HEK293 (cell line): ENCODE data around the gene LGALS1.

Experiments used
- BCL11B ChIP-seq: fragments of 450-650 bp; formaldehyde crosslinking; IDR thresholded peaks from 2 replicates; pipeline ENCODE4 v1.5.1; 2016; ENCODE audit warnings: low read depth, missing biosample characterization, missing genetic modification characterization
- EGR2 ChIP-seq: fragments of 450-650 bp; formaldehyde crosslinking; IDR thresholded peaks from 2 replicates; pipeline ENCODE4 v1.5.1; 2016; ENCODE audit warnings: low read depth, missing biosample characterization, missing genetic modification characterization
- HOXA7 ChIP-seq: sonication (generic); formaldehyde crosslinking; IDR thresholded peaks from 2 replicates; pipeline ENCODE4 v1.8.1; 2022; ENCODE audit warnings: missing genetic modification reagents, borderline replicate concordance
- IKZF3 ChIP-seq: fragments of 450-650 bp; IDR thresholded peaks from 2 replicates; pipeline ENCODE4 v1.5.0; 2018; ENCODE audit warnings: missing biosample characterization, mild to moderate bottlenecking, missing genetic modification characterization, moderate library complexity
- INSM2 ChIP-seq: fragments of 450-650 bp; formaldehyde crosslinking; IDR thresholded peaks from 2 replicates; pipeline ENCODE4 v1.5.1; 2016; ENCODE audit warnings: missing biosample characterization, missing genetic modification characterization
- KLF10 ChIP-seq: fragments of 450-650 bp; IDR thresholded peaks from 2 replicates; pipeline ENCODE4 v1.5.1; 2018; ENCODE audit warnings: missing biosample characterization, mild to moderate bottlenecking, missing genetic modification characterization
- KLF7 ChIP-seq: fragments of 450-650 bp; formaldehyde crosslinking; IDR thresholded peaks from 2 replicates; pipeline ENCODE4 v1.5.1; 2016; ENCODE audit warnings: missing biosample characterization, missing genetic modification characterization, borderline replicate concordance
- KLF8 ChIP-seq: fragments of 450-650 bp; formaldehyde crosslinking; IDR thresholded peaks from 2 replicates; pipeline ENCODE4 v1.5.1; 2016; ENCODE audit warnings: missing biosample characterization, missing genetic modification characterization
- ZBTB10 ChIP-seq: fragments of 450-650 bp; formaldehyde crosslinking; IDR thresholded peaks from 2 replicates; pipeline ENCODE4 v1.5.1; 2016; ENCODE audit warnings: missing biosample characterization, missing genetic modification characterization
- ZBTB17 ChIP-seq: fragments of 450-650 bp; formaldehyde crosslinking; IDR thresholded peaks from 2 replicates; pipeline ENCODE4 v1.5.1; 2016; ENCODE audit warnings: missing biosample characterization, missing genetic modification characterization
- ZBTB20 ChIP-seq: fragments of 450-650 bp; formaldehyde crosslinking; IDR thresholded peaks from 2 replicates; pipeline ENCODE4 v1.5.1; 2016; ENCODE audit warnings: missing biosample characterization, missing genetic modification characterization
- ZBTB6 ChIP-seq: fragments of 450-650 bp; formaldehyde crosslinking; IDR thresholded peaks from 2 replicates; pipeline ENCODE4 v1.5.1; 2017; ENCODE audit warnings: missing biosample characterization, missing genetic modification characterization
- ZBTB8A ChIP-seq: fragments of 450-650 bp; formaldehyde crosslinking; IDR thresholded peaks from 2 replicates; pipeline ENCODE4 v1.5.1; 2016; ENCODE audit warnings: missing biosample characterization, missing genetic modification characterization
- ZNF112 ChIP-seq: fragments of 450-650 bp; formaldehyde crosslinking; IDR thresholded peaks from 2 replicates; pipeline ENCODE4 v1.5.0; 2017; ENCODE audit warnings: missing biosample characterization, missing genetic modification characterization
- ZNF239 ChIP-seq: fragments of 450-650 bp; formaldehyde crosslinking; IDR thresholded peaks from 2 replicates; pipeline ENCODE4 v1.5.1; 2016; ENCODE audit warnings: missing biosample characterization, missing genetic modification characterization
- ZNF24 ChIP-seq: fragments of 450-650 bp; formaldehyde crosslinking; IDR thresholded peaks from 2 replicates; pipeline ENCODE4 v1.5.1; 2016; ENCODE audit warnings: missing biosample characterization, missing genetic modification characterization
- ZNF26 ChIP-seq: fragments of 450-650 bp; formaldehyde crosslinking; IDR thresholded peaks from 2 replicates; pipeline ENCODE4 v1.5.1; 2016; ENCODE audit warnings: missing biosample characterization, missing genetic modification characterization
- ZNF274 ChIP-seq, 2 experiments: fragments of 200-500 bp in 1 of 2; fragments of 450-650 bp in 1 of 2; sonication (Bioruptor generic) in 1 of 2; formaldehyde crosslinking in 1 of 2; IDR thresholded peaks; 2 replicates each; pipeline versions ENCODE4 v1.5.1 to v1.6.1; 2014 to 2016; ENCODE audit warnings: borderline replicate concordance in 1 of 2, inconsistent platforms in 1 of 2, low read length in 1 of 2, missing biosample characterization in 1 of 2, missing genetic modification characterization in 1 of 2
- ZNF341 ChIP-seq: fragments of 450-650 bp; formaldehyde crosslinking; IDR thresholded peaks from 2 replicates; pipeline ENCODE4; 2016; ENCODE audit warnings: low read depth, missing biosample characterization, missing genetic modification characterization
- ZNF366 ChIP-seq: fragments of 450-650 bp; formaldehyde crosslinking; conservative IDR thresholded peaks from 2 replicates; pipeline ENCODE4 v1.5.1; 2016; ENCODE audit warnings: missing biosample characterization, missing genetic modification characterization
- ZNF398 ChIP-seq: fragments of 450-650 bp; formaldehyde crosslinking; IDR thresholded peaks from 2 replicates; pipeline ENCODE4 v1.5.1; 2017; ENCODE audit warnings: missing biosample characterization, missing genetic modification characterization
- ZNF580 ChIP-seq: fragments of 450-650 bp; formaldehyde crosslinking; IDR thresholded peaks from 2 replicates; pipeline ENCODE4 v1.5.1; 2016; ENCODE audit warnings: missing biosample characterization, missing genetic modification characterization
- ZNF600 ChIP-seq: fragments of 450-650 bp; formaldehyde crosslinking; IDR thresholded peaks from 2 replicates; pipeline ENCODE4 v1.5.1; 2016; ENCODE audit warnings: missing biosample characterization, missing genetic modification characterization
- ZNF645 ChIP-seq: fragments of 450-650 bp; formaldehyde crosslinking; IDR thresholded peaks from 2 replicates; pipeline ENCODE4; 2016; ENCODE audit warnings: missing biosample characterization, missing genetic modification characterization
- ZNF776 ChIP-seq: fragments of 450-650 bp; formaldehyde crosslinking; IDR thresholded peaks from 2 replicates; pipeline ENCODE4 v1.5.0; 2017; ENCODE audit warnings: missing biosample characterization, missing genetic modification characterization, borderline replicate concordance
- ZNF777 ChIP-seq: fragments of 450-650 bp; formaldehyde crosslinking; IDR thresholded peaks from 2 replicates; pipeline ENCODE4 v1.5.1; 2017; ENCODE audit warnings: missing biosample characterization, missing genetic modification characterization, borderline replicate concordance
- ZNF830 ChIP-seq: fragments of 450-650 bp; IDR thresholded peaks from 2 replicates; pipeline ENCODE4 v1.5.0; 2018; ENCODE audit warnings: missing biosample characterization, missing genetic modification characterization, low read depth, mild to moderate bottlenecking, moderate library complexity
- ZNF843 ChIP-seq: fragments of 450-650 bp; formaldehyde crosslinking; IDR thresholded peaks from 2 replicates; pipeline ENCODE4 v1.5.1; 2016; ENCODE audit warnings: missing biosample characterization, missing genetic modification characterization
- ZXDB ChIP-seq: fragments of 450-650 bp; formaldehyde crosslinking; IDR thresholded peaks from 2 replicates; pipeline ENCODE4 v1.5.1; 2016; ENCODE audit warnings: missing biosample characterization, missing genetic modification characterization

LGALS1 gene

GRCh38 chr22:37633625-37634416 lies 41.6 kb upstream of the LGALS1 start (continued):
- TF ChIP-seq ZNF645 (tag by site-specific recombination) (no peak), ZXDB (0 out of 2 replicates have a peak, but pooled peaks have one; percentile 35), ZNF112 (tag by site-specific recombination) (no peak), KLF7 (tag by site-specific recombination) (no peak), ZNF26 (no peak), ZNF777 (tag by site-specific recombination) (no peak), ZNF239 (tag by site-specific recombination) (no peak), KLF10 (no peak), BCL11B (tag by site-specific recombination) (no peak), ZNF843 (tag by site-specific recombination) (no peak), ZNF24 (tag by site-specific recombination) (no peak), ZNF830 (tag by site-specific recombination) (no peak), ZNF366 (tag by site-specific recombination) (no peak), EGR2 (tag by site-specific recombination) (peak; percentile 81), ZNF341 (peak; percentile 60), ZBTB8A (tag by site-specific recombination) (peak; percentile 90), ZBTB6 (tag by site-specific recombination) (no peak), ZBTB10 (tag by site-specific recombination) (peak; percentile 30; the same call in 1 of the 2 replicates), KLF8 (no peak), ZNF274 (IDR thresholded peaks at IDR 0.05; ENCODE audit: low read length) (no peak), ZNF274 (tag by site-specific recombination; IDR thresholded peaks at IDR 0.05; ENCODE audit: borderline replicate concordance) (no peak), ZNF398 (tag by site-specific recombination) (peak; percentile 62), ZNF580 (no peak), ZNF776 (no peak), ZBTB17 (peak; percentile 72; the same call in 1 of the 2 replicates), IKZF3 (tag by site-specific recombination) (0 out of 2 replicates have a peak, but pooled peaks have one; percentile 32), INSM2 (no peak), HOXA7 (CRISPR knock-in tag) (no peak), ZBTB20 (tag by site-specific recombination) (peak; percentile 73), ZNF600 (tag by site-specific recombination) (peak; percentile 75)
